Measurements from ENCODE around the gene SLC46A2.

GRCh38 chr9:112905084-112905483 is 14.4 kb upstream of the SLC46A2 start:
- TF ChIP-seq ZNF18 (CRISPR knock-in tag; IDR thresholded peaks at IDR 0.05; ENCODE audit: insufficient replicate concordance), result no peak
- TF ChIP-seq NR2F6 (IDR thresholded peaks at IDR 0.05), result peak; percentile 58
- 0 out of 2 replicates have a peak, but pooled peaks have one; percentile 44 for TF ChIP-seq NR2F6 (CRISPR knock-in tag; IDR thresholded peaks at IDR 0.05)
